NCI-H1436 treated with DMSO at 0.1 percent for 48 hours (cell line): ENCODE results near the gene RFC4.
"Not testable (repeated sequence)": the region's sequence is repeated elsewhere in the genome, so short reads cannot be mapped to it uniquely, and the experiment has no call there.

ENCODE experiments used
- DNase-seq: peaks from one replicate; lab custom pipeline; 2025; lab: John Stamatoyannopoulos, UW

RFC4 gene, protein sequence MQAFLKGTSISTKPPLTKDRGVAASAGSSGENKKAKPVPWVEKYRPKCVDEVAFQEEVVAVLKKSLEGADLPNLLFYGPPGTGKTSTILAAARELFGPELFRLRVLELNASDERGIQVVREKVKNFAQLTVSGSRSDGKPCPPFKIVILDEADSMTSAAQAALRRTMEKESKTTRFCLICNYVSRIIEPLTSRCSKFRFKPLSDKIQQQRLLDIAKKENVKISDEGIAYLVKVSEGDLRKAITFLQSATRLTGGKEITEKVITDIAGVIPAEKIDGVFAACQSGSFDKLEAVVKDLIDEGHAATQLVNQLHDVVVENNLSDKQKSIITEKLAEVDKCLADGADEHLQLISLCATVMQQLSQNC

DNA sequence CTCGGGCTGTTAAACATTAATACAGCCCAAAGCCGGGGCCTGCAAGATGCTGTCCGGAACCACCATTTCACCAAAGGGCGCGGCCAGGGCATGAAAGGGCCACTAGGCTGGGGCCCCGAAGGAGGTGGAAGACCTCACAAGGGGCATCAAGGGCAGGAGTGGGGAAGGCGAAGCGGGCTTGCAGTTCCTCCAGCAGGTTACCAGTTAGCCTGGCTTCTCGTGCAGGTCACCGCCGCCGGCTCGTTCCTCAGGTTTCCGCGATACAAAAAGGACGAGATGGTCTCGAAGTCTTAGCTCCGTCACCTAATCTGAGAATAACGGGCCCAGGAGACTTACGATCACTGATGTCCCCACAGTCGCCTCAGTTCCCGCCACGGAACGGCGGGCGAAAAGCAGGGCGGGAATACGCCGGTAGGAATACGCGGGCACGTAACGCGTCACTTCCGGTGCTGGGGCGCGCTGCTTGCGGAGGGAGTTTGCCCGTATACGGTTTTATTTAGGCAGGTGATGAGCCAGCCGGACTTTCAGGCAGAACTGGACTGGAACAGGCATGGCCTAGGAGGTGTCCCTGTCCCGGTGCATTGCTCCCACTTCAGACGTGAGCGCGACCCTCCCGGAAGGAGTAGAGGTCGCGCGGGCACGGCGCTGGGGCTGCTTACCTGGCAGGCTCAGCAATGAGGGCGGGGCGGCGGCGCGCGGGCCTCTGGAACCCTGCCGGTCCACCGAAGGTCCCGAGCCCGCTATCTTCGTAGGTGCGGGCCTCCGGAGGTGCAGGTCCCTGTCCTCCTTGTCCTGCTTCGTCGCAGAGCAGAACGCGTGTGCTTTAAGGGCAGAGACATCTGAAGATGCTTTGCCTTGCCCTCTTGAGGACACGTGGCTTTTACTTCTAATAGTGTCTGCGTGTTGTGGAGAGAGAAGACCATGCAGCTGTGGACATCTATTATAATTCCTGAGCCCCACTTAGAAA is at the start of gene RFC4:
Gene RFC4 (minus strand): TSS at position 394 of the 967 bp plus-strand sequence. CDS start 1,769 bp downstream, outside the sequence.
- DNase-seq, result no peak

DNA sequence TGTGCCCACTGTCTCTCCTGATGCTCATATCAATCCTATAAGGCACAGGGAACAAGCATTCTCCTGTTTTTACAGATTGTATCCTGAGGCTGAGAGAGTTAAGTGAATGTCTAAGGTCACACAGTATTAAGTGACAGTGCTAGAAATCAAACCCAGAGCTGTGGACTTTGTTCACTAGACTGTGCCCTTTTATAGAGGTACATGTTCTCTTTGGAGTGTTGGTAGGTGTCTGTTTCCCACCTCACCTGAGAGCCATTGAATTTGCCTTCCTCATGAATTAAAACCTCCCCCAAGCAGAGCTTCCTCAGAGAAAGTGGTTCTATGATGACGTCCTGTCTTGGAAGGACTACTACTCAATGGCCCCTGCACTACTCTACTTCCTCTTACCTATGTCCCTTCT is 48.7 kb upstream of the RFC4 start:
- DNase-seq, result no peak

DNA sequence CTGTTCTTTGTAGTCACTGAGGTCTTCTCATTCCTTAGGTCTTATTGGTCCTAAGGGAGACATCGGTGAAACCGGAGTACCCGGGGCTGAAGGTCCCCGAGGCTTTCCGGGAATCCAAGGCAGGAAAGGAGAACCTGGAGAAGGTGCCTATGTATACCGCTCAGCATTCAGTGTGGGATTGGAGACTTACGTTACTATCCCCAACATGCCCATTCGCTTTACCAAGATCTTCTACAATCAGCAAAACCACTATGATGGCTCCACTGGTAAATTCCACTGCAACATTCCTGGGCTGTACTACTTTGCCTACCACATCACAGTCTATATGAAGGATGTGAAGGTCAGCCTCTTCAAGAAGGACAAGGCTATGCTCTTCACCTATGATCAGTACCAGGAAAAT is 47.9 kb upstream of the RFC4 start:
- DNase-seq, result no peak

DNA sequence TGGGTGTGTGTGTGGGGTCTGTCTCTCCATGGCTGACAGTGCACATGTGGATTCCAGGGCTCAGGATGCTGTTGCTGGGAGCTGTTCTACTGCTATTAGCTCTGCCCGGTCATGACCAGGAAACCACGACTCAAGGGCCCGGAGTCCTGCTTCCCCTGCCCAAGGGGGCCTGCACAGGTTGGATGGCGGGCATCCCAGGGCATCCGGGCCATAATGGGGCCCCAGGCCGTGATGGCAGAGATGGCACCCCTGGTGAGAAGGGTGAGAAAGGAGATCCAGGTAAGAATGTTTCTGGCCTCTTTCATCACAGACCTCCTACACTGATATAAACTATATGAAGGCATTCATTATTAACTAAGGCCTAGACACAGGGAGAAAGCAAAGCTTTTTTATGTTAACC is 46.7 kb upstream of the RFC4 start:
- no peak for DNase-seq

DNA sequence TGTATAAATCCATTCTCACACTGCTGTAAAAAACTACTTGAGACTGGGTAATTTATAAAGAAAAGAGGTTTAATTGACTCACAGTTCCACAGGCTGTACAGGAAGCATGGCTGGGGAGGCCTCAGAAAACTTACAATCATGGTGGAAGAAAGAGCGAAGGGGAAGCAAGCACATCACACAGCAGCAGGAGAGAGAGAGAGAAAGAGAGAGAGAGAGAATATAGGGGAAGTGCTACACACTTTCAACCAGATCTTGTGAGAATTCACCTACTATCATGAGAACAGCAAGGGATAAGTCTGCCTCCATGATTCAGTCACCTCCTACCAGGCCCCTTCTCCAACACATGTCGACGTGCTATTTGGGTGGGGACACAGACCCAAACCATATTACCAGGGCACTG is 45.6 kb upstream of the RFC4 start:
- not testable (repeated sequence) for DNase-seq

DNA sequence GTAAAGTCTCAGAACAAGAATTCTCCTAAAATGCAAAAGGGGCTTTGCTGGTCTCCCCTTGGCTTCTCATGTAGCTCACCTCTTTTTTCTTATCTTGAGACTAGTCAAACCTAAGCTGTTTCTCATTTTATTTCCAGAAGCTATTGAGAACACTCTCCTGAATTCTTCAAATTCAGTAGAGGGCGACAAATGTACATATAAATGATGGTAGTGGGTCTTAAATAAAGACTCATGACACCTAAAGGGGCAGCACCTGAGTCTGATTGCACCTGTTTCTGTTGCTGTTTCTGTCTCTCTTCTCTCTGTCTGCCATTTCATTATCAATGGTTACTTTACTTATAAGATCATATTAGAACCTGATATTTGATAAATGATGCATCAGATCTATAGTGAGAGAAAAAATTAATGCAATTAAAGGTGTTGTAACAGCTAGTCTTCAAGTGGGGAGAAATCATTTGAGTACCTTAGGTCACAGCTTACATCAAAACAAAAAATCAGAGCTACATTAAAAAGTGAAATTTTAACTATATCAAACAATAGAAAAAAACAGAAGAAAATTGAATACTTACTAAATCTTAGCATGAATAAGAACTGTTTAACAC is 43.2 kb upstream of the RFC4 start:
- peak; percentile 63 for DNase-seq

DNA sequence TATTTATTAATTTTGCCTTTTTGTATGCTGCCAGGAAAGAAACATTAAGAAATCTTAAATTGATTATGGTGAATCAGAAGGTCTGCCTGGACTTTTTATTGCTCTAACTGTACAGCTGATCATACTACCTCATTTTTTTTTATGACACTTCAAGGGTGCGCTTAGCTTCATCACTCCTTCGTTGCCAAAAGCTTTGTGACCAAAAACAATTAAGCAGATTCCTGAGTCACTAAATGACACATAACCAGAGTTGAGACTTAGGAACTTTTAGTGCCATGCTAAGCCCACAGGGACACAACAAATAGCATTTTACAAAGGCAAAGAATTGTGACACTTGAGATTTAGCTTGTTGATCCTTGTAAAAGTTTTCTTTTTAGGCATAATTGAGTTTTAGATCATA is 41.2 kb upstream of the RFC4 start:
- no peak for DNase-seq

DNA sequence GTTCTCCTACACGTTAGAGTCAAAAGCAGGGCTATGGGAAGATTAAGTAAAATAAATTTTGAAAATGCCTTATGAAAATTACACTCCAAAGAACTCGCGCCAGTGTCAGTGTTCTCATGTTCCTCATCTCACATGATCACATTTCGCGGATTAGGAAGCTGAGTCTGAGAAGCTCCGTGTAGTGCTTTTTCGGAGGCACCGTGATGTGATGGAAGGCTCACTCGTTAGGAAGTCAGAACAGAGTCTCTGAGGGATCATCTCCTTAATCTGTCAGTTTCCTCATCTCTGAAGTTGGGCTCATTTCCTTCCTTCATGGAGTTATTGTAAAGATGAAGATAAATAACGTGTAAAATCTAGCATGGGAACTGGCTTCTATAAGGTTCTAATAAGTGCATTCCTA is 39.5 kb upstream of the RFC4 start:
- no peak for DNase-seq

DNA sequence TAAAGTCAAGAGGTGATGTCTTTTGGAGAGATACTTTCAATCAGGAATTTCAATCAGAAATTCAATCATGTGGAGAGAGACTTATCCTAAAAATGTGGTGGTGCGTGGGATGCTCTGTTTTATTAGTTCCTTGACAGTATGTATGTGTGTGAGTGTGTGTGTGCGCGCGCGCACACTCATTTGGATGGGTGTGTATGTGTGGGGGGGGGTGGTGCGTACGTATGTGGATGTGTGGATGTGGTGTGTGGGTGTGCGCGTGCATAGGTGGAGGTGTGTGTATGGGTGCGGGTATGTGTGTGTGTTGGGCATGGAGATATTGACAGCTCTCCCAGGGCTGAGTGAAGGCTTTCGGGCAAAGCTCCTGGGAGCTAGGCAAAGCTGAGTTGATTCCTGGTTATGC is 38.6 kb upstream of the RFC4 start:
- DNase-seq, result no peak

DNA sequence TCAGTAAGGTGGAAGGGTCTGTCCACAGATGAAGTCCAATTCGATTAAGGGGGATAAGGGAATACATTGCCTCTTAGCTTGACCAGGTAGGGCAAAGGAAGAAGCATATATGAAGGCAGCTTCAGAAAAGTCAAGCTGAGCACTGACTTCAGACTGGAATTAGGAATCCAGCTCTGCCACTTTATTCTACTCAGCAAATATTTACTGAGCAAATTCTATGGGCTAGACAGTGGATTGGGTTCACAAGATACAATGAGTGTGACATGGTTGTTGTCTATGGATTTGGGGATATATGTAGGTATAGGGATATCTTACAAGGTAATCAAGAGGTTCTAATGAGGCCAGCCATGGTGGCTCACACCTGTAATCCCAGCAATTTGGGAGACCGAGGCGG is 36.8 kb upstream of the RFC4 start:
- DNase-seq, result no peak

DNA sequence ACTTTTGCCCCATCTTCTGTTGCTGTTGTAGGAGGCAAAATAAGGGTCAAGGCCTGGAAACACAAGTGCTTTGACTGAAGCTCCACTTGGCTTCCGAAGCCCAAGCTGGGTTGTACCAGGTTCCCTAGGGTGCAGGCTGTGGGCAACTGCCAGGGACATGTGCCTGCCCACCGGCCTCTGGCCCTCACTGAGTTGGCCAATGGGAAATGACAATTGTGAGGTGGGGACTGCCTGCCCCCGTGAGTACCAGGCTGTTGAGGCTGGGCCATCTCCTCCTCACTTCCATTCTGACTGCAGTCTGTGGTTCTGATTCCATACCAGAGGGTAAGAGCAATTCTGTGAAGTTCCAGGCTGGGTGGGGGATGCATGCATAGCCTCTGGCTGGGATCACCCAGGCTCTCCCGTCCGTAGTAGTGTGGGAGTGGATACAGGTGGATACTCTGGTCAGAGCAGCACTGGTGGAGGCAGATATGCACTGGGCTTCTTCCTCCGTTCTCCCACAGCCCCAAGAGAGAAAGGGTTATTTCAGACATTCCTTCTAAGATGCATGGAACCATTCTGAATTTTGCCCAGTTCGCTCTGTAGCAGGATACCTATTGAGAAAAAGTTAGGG is 36.2 kb upstream of the RFC4 start, which contains the start of gene ADIPOQ:
Gene ADIPOQ (plus strand): TSS at position 285 of the 613 bp plus-strand sequence. CDS start 10,349 bp downstream, outside the sequence.
- DNase-seq, result no peak

DNA sequence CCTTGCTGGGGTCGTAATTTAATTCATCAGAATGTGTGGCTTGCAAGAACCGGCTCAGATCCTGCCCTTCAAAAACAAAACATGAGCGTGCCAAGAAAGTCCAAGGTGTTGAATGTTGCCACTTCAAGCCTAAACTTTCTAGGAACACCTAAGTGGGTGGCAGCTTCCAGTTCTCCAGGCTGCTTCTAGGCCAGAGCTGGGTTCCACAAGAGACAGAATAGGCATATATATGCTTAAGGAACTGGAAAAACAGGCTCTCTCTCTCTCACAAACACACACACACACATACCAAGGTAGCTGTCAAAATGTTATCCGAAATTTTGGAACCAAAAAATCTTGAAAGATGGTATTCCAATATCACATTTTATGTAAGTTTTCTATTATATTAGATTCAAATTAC is 35.3 kb upstream of the RFC4 start:
- DNase-seq, result no peak

DNA sequence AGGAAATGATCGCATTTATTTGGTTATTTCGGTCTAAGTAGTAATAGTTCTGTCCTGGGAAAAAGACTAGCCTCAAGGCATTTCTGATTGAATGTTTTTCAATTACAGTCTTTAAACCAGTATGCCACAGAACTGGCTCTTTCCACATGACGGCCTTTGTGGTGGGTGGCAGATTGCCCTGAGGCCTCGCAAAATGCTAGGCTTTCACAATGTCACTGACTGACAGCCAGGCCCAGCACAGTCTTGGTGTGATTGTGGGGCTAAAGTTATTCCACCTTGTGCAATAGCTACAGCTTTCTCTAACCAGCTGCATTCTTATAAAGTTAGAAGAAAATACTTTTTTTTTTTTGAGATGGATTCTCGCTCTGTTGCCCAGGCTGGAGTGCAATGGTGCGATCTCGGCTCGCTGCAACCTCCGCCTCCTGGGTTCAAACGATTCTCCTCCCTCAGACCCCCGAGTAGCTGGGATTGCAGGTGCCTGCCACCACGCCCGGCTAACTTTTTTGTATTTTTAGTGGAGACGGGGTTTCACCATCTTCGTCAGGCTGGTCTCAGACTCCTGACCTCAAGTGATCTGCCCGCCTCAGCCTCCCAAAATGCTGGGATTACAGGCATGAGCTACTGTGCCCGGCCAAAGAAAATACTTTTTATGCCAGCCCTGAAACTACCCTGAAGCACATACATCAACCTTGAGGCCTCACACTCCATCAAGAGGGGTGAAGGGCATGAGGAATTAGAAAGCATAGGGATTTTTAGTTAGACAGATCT is 33.8 kb upstream of the RFC4 start:
- no peak for DNase-seq

DNA sequence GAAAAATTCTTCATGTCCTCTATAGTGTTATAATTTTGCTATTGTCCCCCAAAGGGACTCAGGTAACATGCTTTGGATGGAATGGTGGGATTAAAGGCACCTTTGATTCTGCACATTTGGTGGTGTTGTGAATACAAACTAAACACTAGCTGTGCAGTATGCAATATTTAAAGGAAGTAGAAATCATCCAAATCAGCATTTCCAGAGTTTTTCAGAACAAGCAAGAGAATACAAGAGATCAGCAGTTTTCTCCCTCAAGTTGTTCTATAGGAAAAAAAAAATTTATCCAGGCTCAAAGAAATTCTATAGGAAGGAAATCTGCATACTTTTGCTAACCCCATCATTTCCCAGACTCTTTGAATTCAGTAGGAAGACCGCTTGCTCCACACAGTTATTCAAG is 26.0 kb upstream of the RFC4 start:
- DNase-seq, result no peak

DNA sequence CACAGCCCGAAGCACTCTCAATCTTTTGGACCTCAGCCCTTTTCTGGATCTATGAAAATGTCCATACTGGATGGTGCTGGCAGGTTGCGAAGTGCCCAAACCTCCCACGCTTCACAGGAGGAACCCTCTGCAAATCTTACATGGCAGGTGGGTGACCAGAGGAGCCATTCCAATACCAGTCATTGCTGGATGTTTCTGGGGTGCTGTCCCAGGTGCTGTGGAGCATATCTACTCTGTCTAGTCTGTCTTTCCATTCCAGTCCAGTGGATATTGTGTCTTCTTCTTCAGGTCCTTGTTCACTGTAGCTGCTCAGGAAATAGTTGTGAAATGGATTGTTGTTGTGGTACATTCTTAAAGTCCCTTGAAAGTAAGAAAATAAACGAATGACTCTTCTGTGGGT is 25.5 kb upstream of the RFC4 start:
- no peak for DNase-seq

DNA sequence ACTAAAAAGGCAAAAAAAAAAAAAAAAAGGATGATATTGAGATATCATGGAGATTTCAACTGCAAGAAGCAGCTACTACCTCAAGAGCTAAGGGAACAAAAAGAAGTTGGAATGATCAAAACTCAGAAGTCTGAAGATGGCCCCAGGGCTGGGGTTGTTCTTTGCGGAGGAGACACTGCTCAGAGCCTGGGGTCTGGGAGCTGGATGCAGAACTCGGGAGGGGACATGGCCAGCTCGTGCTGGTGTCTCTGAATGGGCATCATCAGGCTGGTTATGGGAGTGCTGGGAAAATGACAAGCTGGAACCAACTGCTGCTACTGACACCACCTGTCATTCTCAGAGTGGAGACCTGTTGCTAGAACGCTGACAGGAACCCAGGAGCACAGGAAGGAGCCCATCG is 22.1 kb upstream of the RFC4 start:
- DNase-seq, result no peak

DNA sequence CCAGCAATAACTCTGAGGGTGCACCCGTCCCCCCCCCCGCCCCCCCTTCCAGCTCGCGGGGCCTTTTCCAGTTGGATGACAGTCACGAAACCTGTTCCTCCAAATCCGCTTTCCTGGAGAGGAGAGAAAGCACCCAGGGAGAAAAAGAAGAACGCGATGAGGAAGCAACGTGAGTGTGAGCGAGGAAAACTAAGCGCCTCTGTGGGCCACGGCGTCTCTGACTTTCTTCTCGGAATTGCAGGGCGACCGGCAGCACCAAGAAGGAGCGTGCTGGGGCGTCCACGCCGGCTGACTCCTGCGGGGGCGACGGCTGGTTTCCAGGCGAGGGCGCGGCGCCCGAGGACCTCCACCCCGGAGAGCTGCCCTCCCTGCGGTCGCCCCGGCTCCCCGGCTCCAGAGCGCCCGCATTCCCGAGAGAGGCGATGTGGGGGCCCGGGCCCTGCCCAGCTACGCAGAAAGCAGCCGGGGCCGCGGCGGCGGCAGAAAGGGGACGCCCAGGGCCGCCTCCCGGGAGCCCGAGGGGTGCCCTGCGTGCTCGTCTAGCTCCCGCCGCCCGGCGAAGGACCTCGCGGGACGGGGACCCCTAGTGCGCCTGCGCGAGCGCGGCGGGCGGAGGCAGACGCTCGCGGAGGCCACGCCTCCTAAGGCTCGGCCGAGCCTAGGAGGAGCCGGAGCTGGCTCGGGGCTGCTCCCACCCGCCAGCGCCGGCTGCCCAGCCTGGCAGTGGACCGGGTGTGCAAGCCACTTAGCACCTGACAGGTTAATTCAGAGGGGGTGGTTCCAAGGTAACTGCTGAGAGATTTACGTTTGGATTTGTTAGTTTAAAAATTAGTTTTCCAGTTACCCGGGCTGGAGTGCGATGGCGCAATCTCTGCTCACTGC is 20.9 kb upstream of the RFC4 start:
- peak; percentile 61 for DNase-seq

DNA sequence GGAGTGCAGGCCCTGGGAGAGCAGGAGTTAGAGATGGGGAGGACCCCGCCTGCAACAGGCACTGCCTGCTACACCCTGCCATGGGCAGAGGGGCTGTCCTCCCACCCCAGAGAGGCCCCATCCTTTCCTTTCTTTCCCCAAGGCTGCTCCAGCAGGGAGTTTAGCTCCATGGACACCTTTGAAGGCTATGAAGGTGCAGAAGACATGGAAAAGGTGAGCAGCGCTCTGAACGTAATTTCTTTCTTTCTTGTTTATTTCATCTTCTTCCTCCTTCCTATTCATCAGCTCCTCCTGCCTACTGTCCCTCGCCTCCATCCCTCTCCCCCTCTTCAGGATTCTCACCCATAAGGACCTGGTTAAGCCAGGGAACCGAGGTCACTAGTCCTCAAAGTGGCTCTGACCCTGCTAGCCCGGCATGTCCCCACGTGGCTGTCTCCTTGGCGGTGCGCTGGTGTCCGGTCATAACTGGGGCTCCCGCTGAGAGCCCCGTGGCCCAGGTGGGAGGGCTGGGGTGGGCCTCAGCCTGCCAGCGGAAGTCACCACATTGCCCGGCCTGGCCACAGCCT is 20.2 kb upstream of the RFC4 start:
- no peak for DNase-seq

DNA sequence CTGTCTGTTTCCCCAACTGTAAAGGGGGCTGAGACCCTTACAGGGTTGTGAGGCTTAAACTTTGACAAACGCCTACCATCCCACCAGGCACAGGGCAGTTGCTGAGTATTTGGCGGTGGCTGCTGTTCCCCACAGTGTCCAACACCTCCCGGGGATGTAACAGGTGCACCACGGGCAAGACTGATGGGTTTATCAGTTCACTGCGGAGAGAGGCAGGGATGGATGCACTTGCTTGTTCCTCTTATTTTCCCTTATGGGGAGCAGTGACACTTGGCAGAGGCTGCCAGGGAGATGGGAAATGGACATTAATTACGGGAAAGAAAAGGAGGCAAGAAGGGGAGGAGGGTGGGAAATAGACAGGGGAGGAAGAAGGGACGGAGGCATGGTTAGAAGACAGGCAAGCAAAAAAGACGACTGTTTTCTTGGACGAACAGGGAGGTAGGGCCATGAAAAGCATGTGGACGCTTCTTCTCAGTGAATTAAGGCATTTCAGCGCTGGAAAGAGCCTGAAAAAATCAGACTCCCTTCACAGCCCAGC is 19.7 kb upstream of the RFC4 start:
- DNase-seq, result no peak
